HepG2 (cell line): ENCODE results near the gene KRI1. TPM values are rescaled to one million over a fixed set of nuclear protein-coding genes. Genes with fewer than 3 reads are reported as not detected.

Experiments
- DNMT3B ChIP-seq: conservative IDR thresholded peaks from 2 replicates; pipeline ENCODE4 v1.6.1; 2016; ENCODE audit warnings: missing biosample characterization, control low read depth
- ELF4 ChIP-seq: sonication (generic); formaldehyde crosslinking; IDR thresholded peaks from 2 replicates; pipeline ENCODE4 v1.5.0; 2020; ENCODE audit warnings: missing genetic modification reagents, mild to moderate bottlenecking, moderate library complexity, borderline replicate concordance
- HES4 ChIP-seq: sonication (generic); formaldehyde crosslinking; IDR thresholded peaks from 2 replicates; pipeline ENCODE4 v1.9.0; 2021; ENCODE audit warnings: mild to moderate bottlenecking, missing genetic modification reagents, borderline replicate concordance
- HNRNPL ChIP-seq: fragments of 200-400 bp; formaldehyde crosslinking; IDR thresholded peaks from 2 replicates; pipeline ENCODE4 v1.6.1; 2017; ENCODE audit warnings: mild to moderate bottlenecking, low read depth, low read length
- HNRNPLL ChIP-seq: fragments of 200-400 bp; formaldehyde crosslinking; IDR thresholded peaks from 2 replicates; pipeline ENCODE4 v1.6.1; 2017; ENCODE audit warnings: mild to moderate bottlenecking, low read depth, low read length; ENCODE audit not compliant: poor library complexity, severe bottlenecking
- ISX ChIP-seq: sonication (generic); formaldehyde crosslinking; conservative IDR thresholded peaks from 2 replicates; pipeline ENCODE4 v1.5.0; 2020; ENCODE audit warnings: missing genetic modification reagents
- KLF15 ChIP-seq: sonication (generic); formaldehyde crosslinking; IDR thresholded peaks from 2 replicates; pipeline ENCODE4 v1.8.1; 2023; ENCODE audit warnings: borderline replicate concordance, mild to moderate bottlenecking, inconsistent platforms, missing genetic modification reagents, mixed read lengths
- MAFG ChIP-seq: sonication (generic); formaldehyde crosslinking; IDR thresholded peaks from 2 replicates; pipeline ENCODE4 v1.5.1; 2020; ENCODE audit warnings: mild to moderate bottlenecking, missing genetic modification reagents
- MEIS2 ChIP-seq: sonication (generic); formaldehyde crosslinking; IDR thresholded peaks from 2 replicates; pipeline ENCODE4 v1.9.0; 2021; ENCODE audit warnings: mild to moderate bottlenecking, missing genetic modification reagents
- NFE2L1 ChIP-seq: sonication (generic); formaldehyde crosslinking; IDR thresholded peaks from 2 replicates; pipeline ENCODE4 v1.4.0; 2020; ENCODE audit warnings: missing genetic modification reagents, mild to moderate bottlenecking, borderline replicate concordance
- RAD21 ChIP-seq: fragments of 450-650 bp; formaldehyde crosslinking; IDR thresholded peaks from 2 replicates; pipeline ENCODE4 v1.5.0; 2020; ENCODE audit warnings: mild to moderate bottlenecking
- RARA ChIP-seq: IDR thresholded peaks from 2 replicates; pipeline ENCODE4 v1.6.1; 2016; ENCODE audit warnings: missing genetic modification reagents, missing compliant biosample characterization
- REXO4 ChIP-seq: sonication (generic); formaldehyde crosslinking; IDR thresholded peaks from 2 replicates; pipeline ENCODE4 v1.8.0; 2022; ENCODE audit warnings: missing genetic modification reagents, mild to moderate bottlenecking, borderline replicate concordance
- SAP130 ChIP-seq: IDR thresholded peaks from 2 replicates; pipeline ENCODE4 v1.6.1; 2016; ENCODE audit warnings: low read depth
- SKIL ChIP-seq: sonication (generic); formaldehyde crosslinking; IDR thresholded peaks from 2 replicates; pipeline ENCODE4 v1.8.0; 2022; ENCODE audit warnings: missing genetic modification reagents, mild to moderate bottlenecking, moderate library complexity, borderline replicate concordance
- ZFP36L1 ChIP-seq: sonication (generic); formaldehyde crosslinking; IDR thresholded peaks from 2 replicates; pipeline ENCODE4 v1.8.0; 2022; ENCODE audit warnings: mild to moderate bottlenecking, missing genetic modification reagents, moderate library complexity
- ZFP36L2 ChIP-seq: sonication (generic); formaldehyde crosslinking; IDR thresholded peaks from 2 replicates; pipeline ENCODE4 v1.4.0; 2020; ENCODE audit warnings: missing genetic modification reagents
- polyA plus RNA-seq, 8 experiments: library from polyadenylated mRNA; depleted of rRNA in 3 of 8; stranded (reverse) in 7 of 8; unstranded in 1 of 8; fragments of >200 nt; fragmentation: Illumina TruSeq in 4 of 8; extraction: Trizol in 4 of 8; gene quantifications; 2 replicates each; pipeline versions ENCODE4 v1.2.1 to v1.2.3, GENCODE V29; 2011 to 2016; ENCODE audit warnings: low read depth in 4 of 8, missing spikeins in 1 of 8, mixed read lengths in 1 of 8; ENCODE audit not compliant: insufficient read depth in 1 of 8
- total RNA-seq, 5 experiments: library from RNA; depleted of rRNA; stranded (reverse); fragments of >200 nt; fragmentation: Illumina TruSeq; extraction: Trizol; gene quantifications; 2 replicates each; pipeline ENCODE4 v1.2.3, GENCODE V29; 2016; ENCODE audit warnings: low read depth in 1 of 5
- TF ChIP-seq, protein P1 (sequence below): sonication (generic); formaldehyde crosslinking; IDR thresholded peaks from 2 replicates; pipeline ENCODE4 v1.4.0; 2020; ENCODE audit warnings: mild to moderate bottlenecking, missing genetic modification reagents
- TF ChIP-seq, protein P2 (sequence below): sonication (generic); formaldehyde crosslinking; IDR thresholded peaks from 2 replicates; pipeline ENCODE4 v1.8.1; 2023; ENCODE audit warnings: mild to moderate bottlenecking, inconsistent platforms, moderate library complexity, missing genetic modification reagents, borderline replicate concordance
- TF ChIP-seq, protein P3 (sequence below), 2 experiments: IDR thresholded peaks; 2 replicates each; pipeline ENCODE4 v1.6.1; 2011 to 2012; ENCODE audit warnings: low read length in 2 of 2, borderline replicate concordance in 1 of 2, low read depth in 1 of 2, mild to moderate bottlenecking in 1 of 2, moderate library complexity in 1 of 2

The KRI1 gene
- total and polyA plus RNA-seq, 2 of the 13 experiments (the other 11 are each of a cell fraction or from before 2014, with no cell fraction given): 9.1 to 11.7 TPM

DNA sequence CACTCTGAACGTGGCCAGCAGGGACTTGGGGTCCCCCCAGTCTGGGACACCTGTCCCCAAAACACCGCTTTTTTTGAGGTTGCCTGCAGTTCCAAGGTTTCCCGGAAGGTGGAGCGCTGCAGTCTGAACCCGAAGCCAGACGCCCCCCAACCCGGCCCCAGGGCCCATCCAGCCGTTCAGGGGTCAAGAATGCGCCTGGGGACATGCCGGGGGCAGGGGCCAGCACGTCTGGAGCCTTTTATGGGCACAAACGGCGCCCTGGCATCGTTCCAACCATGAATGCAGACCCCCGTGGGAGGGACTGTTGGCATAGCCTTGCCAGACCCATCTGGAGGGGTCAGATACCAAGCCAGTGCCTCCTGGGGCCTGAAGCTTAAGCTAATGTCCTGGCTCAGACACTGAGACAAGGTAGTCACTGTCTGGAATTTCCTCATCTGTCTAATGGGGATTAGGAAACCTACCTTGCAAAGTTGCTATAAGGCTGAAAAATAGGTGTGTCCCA, 55.5 kb downstream of the KRI1 start (continued):
- no peak for TF ChIP-seq MAFG (CRISPR knock-in tag)
- TF ChIP-seq, protein P1, sequence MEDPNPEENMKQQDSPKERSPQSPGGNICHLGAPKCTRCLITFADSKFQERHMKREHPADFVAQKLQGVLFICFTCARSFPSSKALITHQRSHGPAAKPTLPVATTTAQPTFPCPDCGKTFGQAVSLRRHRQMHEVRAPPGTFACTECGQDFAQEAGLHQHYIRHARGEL (CRISPR knock-in tag): no peak
- no peak for TF ChIP-seq HES4 (CRISPR knock-in tag)
- TF ChIP-seq HNRNPLL: peak; percentile 42
- no peak for TF ChIP-seq ISX (CRISPR knock-in tag)
- TF ChIP-seq KLF15 (CRISPR knock-in tag): no peak
- no peak for TF ChIP-seq REXO4
- no peak for TF ChIP-seq NFE2L1 (CRISPR knock-in tag)
- no peak for TF ChIP-seq ELF4 (CRISPR knock-in tag)
- TF ChIP-seq RAD21 (CRISPR knock-in tag): no peak; the same call in 1 of the 2 replicates
- TF ChIP-seq, protein P2, sequence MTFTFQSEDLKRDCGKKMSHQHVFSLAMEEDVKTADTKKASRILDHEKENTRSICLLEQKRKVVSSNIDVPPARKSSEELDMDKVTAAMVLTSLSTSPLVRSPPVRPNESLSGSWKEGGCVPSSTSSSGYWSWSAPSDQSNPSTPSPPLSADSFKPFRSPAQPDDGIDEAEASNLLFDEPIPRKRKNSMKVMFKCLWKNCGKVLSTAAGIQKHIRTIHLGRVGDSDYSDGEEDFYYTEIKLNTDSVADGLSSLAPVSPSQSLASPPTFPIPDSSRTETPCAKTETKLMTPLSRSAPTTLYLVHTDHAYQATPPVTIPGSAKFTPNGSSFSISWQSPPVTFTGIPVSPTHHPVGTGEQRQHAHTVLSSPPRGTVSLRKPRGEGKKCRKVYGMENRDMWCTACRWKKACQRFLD (CRISPR knock-in tag): no peak
- no peak for TF ChIP-seq SAP130
- TF ChIP-seq DNMT3B (CRISPR knock-in tag): no peak
- no peak for TF ChIP-seq ZFP36L2
- TF ChIP-seq, protein P3, sequence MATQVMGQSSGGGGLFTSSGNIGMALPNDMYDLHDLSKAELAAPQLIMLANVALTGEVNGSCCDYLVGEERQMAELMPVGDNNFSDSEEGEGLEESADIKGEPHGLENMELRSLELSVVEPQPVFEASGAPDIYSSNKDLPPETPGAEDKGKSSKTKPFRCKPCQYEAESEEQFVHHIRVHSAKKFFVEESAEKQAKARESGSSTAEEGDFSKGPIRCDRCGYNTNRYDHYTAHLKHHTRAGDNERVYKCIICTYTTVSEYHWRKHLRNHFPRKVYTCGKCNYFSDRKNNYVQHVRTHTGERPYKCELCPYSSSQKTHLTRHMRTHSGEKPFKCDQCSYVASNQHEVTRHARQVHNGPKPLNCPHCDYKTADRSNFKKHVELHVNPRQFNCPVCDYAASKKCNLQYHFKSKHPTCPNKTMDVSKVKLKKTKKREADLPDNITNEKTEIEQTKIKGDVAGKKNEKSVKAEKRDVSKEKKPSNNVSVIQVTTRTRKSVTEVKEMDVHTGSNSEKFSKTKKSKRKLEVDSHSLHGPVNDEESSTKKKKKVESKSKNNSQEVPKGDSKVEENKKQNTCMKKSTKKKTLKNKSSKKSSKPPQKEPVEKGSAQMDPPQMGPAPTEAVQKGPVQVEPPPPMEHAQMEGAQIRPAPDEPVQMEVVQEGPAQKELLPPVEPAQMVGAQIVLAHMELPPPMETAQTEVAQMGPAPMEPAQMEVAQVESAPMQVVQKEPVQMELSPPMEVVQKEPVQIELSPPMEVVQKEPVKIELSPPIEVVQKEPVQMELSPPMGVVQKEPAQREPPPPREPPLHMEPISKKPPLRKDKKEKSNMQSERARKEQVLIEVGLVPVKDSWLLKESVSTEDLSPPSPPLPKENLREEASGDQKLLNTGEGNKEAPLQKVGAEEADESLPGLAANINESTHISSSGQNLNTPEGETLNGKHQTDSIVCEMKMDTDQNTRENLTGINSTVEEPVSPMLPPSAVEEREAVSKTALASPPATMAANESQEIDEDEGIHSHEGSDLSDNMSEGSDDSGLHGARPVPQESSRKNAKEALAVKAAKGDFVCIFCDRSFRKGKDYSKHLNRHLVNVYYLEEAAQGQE (IDR thresholded peaks at IDR 0.05; ENCODE audit: borderline replicate concordance in 1 of 2, low read depth in 1 of 2, low read length in 2 of 2): no peak
- no peak for TF ChIP-seq ZFP36L1
- peak; percentile 55 for TF ChIP-seq RARA
- TF ChIP-seq MEIS2 (CRISPR knock-in tag): no peak
- TF ChIP-seq SKIL (CRISPR knock-in tag): no peak
- 0 out of 2 replicates have a peak, but pooled peaks have one; percentile 32 for TF ChIP-seq HNRNPL
